Chondrocyte (in vitro differentiated cells): ENCODE measurements around the gene BNC2. TPM values are rescaled to one million over a fixed set of nuclear protein-coding genes. Genes with fewer than 3 reads are reported as not detected.

Experiments used
- DNase-seq: peaks from one replicate; pipeline ENCODE4 v3.0.0; 2021; ENCODE audit warnings: mixed read lengths, low spot score
- H3K27ac Mint-ChIP-seq: one replicate; pipeline ENCODE4 v1.8.0; 2021; ENCODE audit warnings: mild to moderate bottlenecking, moderate library complexity, mixed read lengths; ENCODE audit not compliant: unreplicated experiment
- H3K27me3 Mint-ChIP-seq: 2 replicates; pipeline ENCODE4 v1.8.0; 2021; ENCODE audit warnings: low read depth, mixed read lengths
- H3K36me3 Mint-ChIP-seq: 2 replicates; pipeline ENCODE4 v1.8.0; 2021; ENCODE audit warnings: low read depth, mixed read lengths
- H3K4me1 Mint-ChIP-seq: 2 replicates; pipeline ENCODE4 v1.8.0; 2021; ENCODE audit warnings: low read depth, mild to moderate bottlenecking, mixed read lengths
- H3K4me3 Mint-ChIP-seq: one replicate; pipeline ENCODE4 v1.8.0; 2021; ENCODE audit warnings: mild to moderate bottlenecking, moderate library complexity, mixed read lengths; ENCODE audit not compliant: unreplicated experiment
- H3K9me3 Mint-ChIP-seq: 2 replicates; pipeline ENCODE4 v1.8.0; 2021; ENCODE audit warnings: low read depth, mixed read lengths
- total RNA-seq: library from RNA; stranded (reverse); gene quantifications from 3 replicates; pipeline ENCODE4 v1.2.1, GENCODE V29; 2021
- TF ChIP-seq, protein P1 (sequence below): fragments of 200-600 bp; sonication (generic); IDR thresholded peaks from 2 replicates; pipeline ENCODE4 v1.5.0; 2021; ENCODE audit warnings: antibody characterized with exemption, mild to moderate bottlenecking, moderate library complexity

Gene BNC2
- total RNA-seq, 1 donor from 2014 or later: 17.8 TPM

GRCh38 chr9:16405421-16405820 lies 465.0 kb downstream of the BNC2 start:
- TF ChIP-seq, protein P1, sequence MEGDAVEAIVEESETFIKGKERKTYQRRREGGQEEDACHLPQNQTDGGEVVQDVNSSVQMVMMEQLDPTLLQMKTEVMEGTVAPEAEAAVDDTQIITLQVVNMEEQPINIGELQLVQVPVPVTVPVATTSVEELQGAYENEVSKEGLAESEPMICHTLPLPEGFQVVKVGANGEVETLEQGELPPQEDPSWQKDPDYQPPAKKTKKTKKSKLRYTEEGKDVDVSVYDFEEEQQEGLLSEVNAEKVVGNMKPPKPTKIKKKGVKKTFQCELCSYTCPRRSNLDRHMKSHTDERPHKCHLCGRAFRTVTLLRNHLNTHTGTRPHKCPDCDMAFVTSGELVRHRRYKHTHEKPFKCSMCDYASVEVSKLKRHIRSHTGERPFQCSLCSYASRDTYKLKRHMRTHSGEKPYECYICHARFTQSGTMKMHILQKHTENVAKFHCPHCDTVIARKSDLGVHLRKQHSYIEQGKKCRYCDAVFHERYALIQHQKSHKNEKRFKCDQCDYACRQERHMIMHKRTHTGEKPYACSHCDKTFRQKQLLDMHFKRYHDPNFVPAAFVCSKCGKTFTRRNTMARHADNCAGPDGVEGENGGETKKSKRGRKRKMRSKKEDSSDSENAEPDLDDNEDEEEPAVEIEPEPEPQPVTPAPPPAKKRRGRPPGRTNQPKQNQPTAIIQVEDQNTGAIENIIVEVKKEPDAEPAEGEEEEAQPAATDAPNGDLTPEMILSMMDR: no peak
- H3K4me3 Mint-ChIP-seq: no peak overlapping the region
- H3K27me3 Mint-ChIP-seq: no peaks in the 10 kb centered on the region
- no peak for DNase-seq
- H3K27ac Mint-ChIP-seq: no peak overlapping the region
- peaks cover 11% of the 10 kb centered on the region for H3K9me3 Mint-ChIP-seq
- no peaks in the 10 kb centered on the region for H3K4me1 Mint-ChIP-seq
- peaks cover 3% of the 10 kb centered on the region for H3K36me3 Mint-ChIP-seq

DNA sequence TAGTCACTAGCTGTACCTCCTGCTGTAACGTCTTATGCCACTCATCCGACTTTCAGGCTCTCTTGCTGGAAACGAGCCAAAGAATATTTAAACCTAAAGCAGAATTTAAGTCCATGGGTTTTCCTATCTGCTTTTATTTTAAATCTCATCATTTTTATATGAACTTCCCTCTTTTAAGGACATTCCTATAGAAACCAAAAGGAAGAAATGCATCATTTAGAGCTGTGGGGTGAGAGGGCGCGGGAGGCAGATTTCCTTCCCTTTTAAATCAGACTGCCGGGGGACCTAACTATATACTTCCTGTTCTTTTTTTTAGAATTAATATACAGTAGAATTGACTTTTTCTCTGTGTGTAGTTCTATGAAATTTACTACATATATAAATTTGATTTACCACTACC lies 468.8 kb downstream of the BNC2 start:
- H3K4me3 Mint-ChIP-seq: no peak overlapping the region
- DNase-seq: no peak
- H3K9me3 Mint-ChIP-seq: peaks cover 11% of the 10 kb centered on the region
- TF ChIP-seq, protein P1: no peak
- H3K27ac Mint-ChIP-seq: no peak overlapping the region
- peaks cover 6% of the 10 kb centered on the region for H3K4me1 Mint-ChIP-seq
- H3K36me3 Mint-ChIP-seq: peaks cover 3% of the 10 kb centered on the region
- no peaks in the 10 kb centered on the region for H3K27me3 Mint-ChIP-seq

GRCh38 chr9:16398691-16399090 lies 471.8 kb downstream of the BNC2 start:
- Mint-ChIP-seq H3K4me3 (no peak overlapping the region), H3K4me1 (peaks cover 6% of the 10 kb centered on the region), H3K27ac (no peak overlapping the region), H3K9me3 (peaks cover 21% of the 10 kb centered on the region), H3K36me3 (peaks cover 3% of the 10 kb centered on the region), H3K27me3 (no peaks in the 10 kb centered on the region)
- TF ChIP-seq, protein P1: no peak
- no peak for DNase-seq

DNA sequence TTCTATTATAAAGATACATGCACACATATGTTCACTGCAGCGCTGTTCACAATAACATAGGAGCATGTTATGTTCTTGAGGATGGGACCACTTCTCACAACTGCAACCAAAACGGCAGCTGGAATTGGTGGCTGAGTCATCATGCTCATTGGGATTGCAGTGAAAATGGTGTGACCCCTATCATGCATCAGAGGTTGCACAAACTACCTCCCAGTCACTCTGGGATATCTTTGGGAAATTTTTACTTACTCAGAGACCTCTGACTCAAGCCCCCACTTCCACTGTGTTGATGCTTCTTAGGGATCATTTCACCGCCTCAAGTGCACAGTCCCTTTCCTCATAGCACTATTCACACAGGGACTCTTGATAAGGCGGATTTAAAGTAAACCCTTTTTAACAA lies 474.1 kb downstream of the BNC2 start:
- H3K36me3 Mint-ChIP-seq: no peaks in the 10 kb centered on the region
- H3K27ac Mint-ChIP-seq: no peak overlapping the region
- DNase-seq: no peak
- H3K9me3 Mint-ChIP-seq: peaks cover 9% of the 10 kb centered on the region
- no peak overlapping the region for H3K4me3 Mint-ChIP-seq
- peaks cover 6% of the 10 kb centered on the region for H3K4me1 Mint-ChIP-seq
- no peaks in the 10 kb centered on the region for H3K27me3 Mint-ChIP-seq
- TF ChIP-seq, protein P1: no peak

DNA sequence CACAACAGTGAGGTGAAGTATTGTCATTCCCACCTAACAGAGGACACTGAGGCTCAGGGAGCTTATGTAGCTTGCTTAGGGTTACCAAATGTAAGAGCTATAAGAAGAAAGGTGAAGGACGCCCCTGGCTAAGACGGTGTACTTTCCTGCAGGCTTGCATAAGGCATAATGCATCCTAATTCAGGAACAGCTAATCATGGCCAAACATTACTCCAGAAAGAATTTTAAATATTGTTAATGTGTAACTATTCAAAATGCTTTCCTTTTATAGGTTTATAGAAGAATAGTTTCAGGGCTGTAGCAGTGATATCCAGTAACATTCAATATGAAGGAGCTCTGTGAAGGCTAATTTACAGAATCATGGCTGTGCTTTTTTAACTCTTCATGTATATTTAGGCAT lies 479.1 kb downstream of the BNC2 start:
- Mint-ChIP-seq H3K27me3 (no peaks in the 10 kb centered on the region), H3K9me3 (peaks cover 9% of the 10 kb centered on the region), H3K4me3 (no peak overlapping the region), H3K4me1 (no peaks in the 10 kb centered on the region), H3K27ac (no peak overlapping the region), H3K36me3 (no peaks in the 10 kb centered on the region)
- DNase-seq: no peak
- TF ChIP-seq, protein P1: no peak
